ENCODE measurements around the gene OR5B17.

DNA sequence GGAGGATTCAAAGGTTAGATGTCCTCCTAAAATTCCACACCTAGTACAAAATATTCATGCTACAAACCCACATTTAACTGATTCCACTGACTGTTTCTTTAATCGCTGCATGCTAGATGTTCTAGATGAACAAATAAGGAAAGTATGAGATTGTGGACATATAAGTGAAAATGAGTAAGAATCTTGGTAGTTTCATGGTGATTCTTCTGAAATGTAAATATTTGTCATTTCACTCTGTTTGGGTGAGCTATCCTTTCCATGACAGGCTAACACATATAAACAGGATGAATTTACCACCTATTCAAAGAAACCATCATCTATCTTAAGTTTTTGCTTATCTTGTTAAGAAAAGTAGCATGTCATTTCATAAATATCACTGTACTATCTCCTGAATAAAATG lies 33.0 kb upstream of the OR5B17 start:
- TF ChIP-seq, protein P1, sequence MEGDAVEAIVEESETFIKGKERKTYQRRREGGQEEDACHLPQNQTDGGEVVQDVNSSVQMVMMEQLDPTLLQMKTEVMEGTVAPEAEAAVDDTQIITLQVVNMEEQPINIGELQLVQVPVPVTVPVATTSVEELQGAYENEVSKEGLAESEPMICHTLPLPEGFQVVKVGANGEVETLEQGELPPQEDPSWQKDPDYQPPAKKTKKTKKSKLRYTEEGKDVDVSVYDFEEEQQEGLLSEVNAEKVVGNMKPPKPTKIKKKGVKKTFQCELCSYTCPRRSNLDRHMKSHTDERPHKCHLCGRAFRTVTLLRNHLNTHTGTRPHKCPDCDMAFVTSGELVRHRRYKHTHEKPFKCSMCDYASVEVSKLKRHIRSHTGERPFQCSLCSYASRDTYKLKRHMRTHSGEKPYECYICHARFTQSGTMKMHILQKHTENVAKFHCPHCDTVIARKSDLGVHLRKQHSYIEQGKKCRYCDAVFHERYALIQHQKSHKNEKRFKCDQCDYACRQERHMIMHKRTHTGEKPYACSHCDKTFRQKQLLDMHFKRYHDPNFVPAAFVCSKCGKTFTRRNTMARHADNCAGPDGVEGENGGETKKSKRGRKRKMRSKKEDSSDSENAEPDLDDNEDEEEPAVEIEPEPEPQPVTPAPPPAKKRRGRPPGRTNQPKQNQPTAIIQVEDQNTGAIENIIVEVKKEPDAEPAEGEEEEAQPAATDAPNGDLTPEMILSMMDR (IDR thresholded peaks at IDR 0.05 in 8 of 11, conservative IDR thresholded peaks at IDR 0.05 in 3 of 11) = no peak
- TF ChIP-seq POLR2A (IDR thresholded peaks at IDR 0.05) = no peak
- TF ChIP-seq POLR2AphosphoS5 (IDR thresholded peaks at IDR 0.05) = no peak

Measured in spleen (tissue), 7 donors.